ENCODE results near the gene CALCB. TPM values are rescaled to one million over a fixed set of nuclear protein-coding genes. Genes with fewer than 3 reads are reported as not detected.

CALCB gene
- total RNA-seq, 6 donors from 2014 or later = 1.0 TPM; not detected in 5

Other genes with a start within 250 kb of the CALCB start
- gene CYP2R1, start 181.4 kb upstream of the CALCB start, total RNA-seq = 10 to 100 TPM; 11.5 to 49.2 (median 16.5) TPM
- 1 to 10 TPM in 1 of 6 donors, under 1 TPM in 1, not detected in 4; 0.61 to 1.4 TPM for gene CALCA, start 101.2 kb upstream of the CALCB start, total RNA-seq
- 1 to 10 TPM in 2 of 6 donors, under 1 TPM in 1, not detected in 3; 0.14 to 1.7 (median 1.0) TPM for gene INSC, start 41.3 kb downstream of the CALCB start, total RNA-seq

All from upper lobe of left lung (tissue), 6 donors.